Left renal pelvis (tissue), 4 donors: ENCODE results near the gene DLD. TPM values are rescaled to one million over a fixed set of nuclear protein-coding genes. Genes with fewer than 3 reads are reported as not detected.
"Not testable (repeated sequence)": the region's sequence is repeated elsewhere in the genome, so short reads cannot be mapped to it uniquely, and the experiment has no call there.

Experiments used
- DNase-seq, 4 donors: peaks; one replicate each; pipeline ENCODE4 v3.0.0-alpha.2; 2013; ENCODE audit warnings: low read depth in 4 of 4, low spot score in 3 of 4
- polyA plus RNA-seq, 4 donors: library from polyadenylated mRNA; unstranded; fragments of 120-200 nt; gene quantifications; one replicate each; pipeline ENCODE4 v1.2.1, GENCODE V29; 2013; ENCODE audit not compliant: insufficient read length in 4 of 4

Gene DLD
- polyA plus RNA-seq, 4 donors = 68.2 to 146 (median 118) TPM

DNA sequence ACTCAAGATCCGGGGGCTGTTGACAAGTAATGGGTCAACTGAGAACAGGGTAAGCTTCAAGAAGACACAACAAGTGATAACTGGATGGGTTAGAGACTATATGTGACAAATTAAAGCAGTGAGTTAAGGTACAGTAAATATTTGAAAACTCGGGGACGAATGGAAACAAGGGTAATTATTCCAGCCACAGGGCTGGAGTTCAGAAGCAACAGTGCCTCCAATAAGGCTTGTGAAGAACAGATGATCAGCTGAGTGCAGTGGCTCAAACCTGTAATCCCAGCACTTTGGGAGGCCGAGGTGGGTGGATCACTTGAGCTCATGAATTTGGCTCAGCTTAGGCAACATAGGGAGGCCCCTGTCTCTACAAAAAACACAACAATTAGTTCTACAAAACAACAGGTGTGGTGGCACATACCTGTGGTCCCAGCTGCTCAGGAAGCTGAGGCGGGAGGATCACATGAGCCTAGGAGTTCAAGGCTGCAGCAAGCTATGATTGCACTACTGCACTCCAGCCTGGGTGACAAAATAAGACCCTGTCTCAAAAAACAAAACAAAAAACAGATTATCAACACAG lies 20.5 kb upstream of the DLD start:
- DNase-seq = no peak

DNA sequence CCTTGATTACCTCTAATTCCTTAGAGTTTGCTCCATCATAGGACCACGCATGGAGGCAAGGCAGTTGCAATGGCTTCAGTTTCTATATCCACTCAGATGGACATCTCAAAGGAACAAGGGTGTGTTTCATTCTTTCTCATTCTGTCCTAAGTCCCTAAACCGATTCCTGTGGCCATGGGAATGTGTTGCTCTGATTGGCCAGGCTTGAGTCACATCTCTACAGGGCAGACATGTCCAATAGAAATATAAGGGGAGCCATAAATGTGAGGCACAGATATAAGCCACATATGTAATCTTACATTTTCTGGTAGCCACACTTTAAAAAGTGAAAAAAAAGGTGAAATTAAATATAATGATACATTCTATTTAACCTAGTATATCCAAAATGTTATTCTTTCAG lies 16.9 kb upstream of the DLD start:
- DNase-seq = no peak

DNA sequence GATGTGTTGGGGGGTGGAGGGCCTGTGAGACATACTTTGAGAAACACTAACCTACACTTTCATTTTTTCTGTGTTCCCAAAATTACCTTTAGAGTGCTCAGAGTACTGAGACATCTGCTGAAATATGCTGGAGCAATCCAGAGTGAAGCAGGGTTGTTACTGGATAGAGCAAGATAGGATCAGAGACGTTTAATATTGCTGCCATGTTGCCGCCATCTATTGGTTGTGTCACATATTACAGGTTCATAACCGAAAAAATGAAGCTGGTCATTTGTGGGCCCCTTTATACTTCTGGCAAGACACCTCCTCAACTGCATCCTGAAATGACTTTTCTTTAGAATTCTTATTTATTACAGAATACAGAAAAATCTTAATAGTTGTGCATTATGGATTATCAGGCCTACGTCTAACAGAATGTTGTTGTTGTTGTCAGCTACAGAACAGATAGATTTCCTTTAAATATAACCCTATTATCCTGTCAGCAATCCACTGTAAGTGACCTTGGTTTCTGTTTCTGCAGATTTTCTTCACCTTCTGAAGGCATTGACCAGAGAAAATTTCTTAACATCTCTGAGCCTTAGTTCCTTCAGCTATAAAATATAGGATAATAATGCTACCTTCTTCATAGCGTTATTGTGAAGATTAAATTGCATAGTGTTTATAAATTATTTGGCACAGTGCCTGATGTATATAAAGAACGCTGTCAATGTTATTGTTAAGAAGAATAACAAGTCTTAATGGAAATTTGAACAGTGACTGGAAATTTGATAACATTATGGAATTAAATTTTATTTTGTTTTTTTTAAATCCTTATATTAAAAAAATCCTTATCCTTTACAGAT lies 16.2 kb upstream of the DLD start:
- DNase-seq = peak in 2 of 4 donors; percentile 14 to 40

DNA sequence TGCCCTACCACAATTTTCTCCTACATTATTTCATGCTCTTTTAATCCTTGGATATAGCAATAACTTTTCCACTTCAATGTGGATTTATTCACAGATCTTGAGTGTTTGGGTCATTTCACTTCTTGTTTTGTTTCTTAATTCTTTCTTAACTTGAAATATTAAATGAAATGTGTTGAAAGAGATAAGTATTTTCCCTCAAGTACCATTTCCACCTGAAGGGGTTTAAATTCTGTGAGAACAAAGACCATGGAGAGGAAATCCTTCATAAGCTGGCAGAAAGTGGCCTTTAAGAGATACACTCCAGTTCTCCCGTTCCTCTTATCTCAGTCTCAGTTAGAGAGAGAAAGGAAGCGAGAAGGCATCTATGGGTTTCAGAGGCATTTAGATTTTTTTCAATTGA lies 14.1 kb upstream of the DLD start:
- no peak for DNase-seq

DNA sequence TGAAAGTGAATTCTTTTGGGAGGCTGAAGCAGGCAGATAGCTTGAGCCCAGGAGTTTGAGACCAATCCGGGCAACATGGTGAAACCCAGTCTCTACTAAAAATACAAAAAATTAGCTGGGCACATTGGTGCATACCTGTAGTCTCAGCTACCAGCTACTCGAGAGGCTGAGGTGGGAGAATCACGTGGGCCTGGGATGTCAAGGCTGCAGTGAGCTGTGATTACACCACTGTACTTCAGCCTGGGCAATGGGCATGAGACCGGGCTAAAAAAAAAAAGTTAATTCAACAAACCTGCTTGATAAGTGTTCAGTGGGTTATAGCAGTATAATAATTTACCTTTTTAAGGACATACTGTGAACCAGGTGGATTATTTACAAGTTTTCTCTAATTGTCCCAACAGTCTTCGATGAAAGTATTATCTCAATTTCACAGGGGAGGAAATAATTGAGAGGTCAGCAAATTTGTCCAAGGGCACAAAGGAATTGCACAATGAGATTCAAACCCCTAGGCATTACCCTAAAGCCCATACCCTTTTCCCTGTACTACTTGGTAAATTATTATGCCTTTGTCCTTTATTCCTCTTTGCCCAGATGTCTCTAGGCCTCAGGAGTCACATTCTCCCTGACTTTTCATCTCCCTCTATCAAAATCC lies 13.1 kb upstream of the DLD start:
- no peak for DNase-seq

DNA sequence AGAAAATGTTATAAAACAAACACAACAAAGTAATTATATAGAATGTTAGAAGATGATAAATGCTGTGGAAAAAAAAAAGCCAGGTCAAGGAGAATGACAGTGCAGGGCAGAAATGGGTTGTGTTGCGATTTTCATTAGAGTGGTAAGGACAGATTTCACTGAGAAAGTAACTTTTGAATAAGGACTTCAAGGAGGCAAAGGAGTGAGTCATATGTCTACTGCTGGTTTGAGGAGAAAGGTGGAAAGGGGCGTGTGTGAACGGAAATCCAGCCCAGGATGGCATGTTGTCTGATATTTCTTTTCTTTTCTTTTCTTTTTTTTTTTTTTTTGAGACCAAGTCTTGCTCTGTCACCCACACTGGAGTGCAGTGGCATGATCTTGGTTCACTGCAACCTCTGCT lies 12.3 kb upstream of the DLD start:
- DNase-seq = no peak

DNA sequence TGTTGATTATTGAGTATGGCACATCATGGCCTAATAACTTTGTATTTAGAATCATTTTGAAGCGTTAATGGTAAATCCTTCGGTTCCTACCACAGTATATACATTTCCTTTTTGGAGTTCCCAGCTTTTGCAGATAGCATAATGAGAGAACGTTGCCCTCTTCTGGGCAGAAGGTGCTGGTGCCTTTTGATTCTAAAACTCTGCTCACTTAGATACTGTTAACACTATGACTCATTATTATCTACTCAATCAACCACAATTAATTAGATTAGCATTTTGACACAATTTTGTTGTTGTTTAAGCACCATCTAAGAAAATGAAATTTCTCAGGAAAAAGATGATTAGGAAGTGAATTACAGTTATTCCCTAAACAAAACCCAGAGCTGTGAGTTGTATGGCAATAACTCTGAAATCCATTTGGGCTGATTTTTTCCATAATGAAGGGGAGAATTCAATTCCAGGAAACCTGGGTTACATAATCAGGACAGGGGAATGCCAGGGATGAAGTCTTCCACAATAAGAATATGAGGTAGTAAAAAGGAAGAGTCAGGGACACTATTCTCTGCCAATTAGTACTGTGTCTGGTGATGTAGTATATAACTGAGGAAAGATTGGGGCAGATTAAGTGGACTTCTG lies 11.5 kb upstream of the DLD start:
- DNase-seq = peak in 1 of 4 donors; percentile 11

DNA sequence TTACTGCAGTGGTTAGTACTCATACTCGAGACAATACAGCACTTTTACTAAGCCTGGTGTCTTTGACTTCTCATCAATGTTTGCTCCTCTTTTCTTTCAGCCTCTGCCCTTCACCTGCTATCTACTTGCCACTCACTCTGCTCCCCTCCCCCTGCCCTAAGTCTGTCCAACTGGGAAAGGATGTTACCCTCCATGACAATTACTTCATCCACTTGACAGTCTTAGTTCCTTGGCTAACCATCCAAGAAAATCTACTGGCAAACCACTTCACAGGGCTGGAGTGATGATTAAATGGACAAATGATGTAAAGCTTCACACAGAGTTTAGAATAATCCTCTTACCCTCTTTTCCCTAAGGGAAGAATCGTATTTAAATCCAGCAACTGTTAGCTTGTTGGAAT lies 8.2 kb upstream of the DLD start:
- DNase-seq = no peak

DNA sequence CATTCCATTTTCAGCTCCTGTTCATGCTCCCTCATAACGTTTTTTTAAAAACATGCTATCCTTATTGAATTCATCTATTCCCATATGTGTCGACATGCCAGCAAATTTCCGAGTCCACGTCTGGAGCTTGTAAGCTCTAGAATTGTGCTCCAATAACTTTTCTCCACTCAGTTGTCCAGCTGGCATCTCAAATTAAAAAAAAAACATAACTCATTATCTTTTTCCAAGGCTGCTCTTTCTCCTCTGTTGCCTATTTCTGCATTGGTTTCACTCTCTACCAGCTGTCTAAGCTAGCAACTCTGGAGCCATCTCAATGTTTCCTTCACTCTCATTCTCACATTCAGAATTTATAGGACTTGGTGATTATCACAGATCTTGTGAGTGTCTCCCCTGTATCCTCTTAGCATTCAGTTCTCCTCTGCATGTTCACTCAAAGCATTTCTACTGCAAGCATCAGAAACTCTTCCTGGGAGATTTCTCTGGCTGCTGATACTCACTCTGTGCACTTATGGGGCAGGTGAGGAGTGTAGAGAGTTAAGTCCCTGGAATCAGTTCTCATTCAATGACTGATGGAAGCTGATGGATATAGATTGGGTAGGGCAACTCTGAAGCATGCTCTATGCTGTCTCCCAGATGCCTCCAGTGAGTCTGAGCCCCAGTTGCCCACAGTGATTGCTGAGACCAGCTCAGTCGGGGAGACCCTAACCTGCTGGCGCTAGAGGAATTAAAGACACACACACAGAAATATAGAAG lies 6.7 kb upstream of the DLD start:
- DNase-seq = no peak

DNA sequence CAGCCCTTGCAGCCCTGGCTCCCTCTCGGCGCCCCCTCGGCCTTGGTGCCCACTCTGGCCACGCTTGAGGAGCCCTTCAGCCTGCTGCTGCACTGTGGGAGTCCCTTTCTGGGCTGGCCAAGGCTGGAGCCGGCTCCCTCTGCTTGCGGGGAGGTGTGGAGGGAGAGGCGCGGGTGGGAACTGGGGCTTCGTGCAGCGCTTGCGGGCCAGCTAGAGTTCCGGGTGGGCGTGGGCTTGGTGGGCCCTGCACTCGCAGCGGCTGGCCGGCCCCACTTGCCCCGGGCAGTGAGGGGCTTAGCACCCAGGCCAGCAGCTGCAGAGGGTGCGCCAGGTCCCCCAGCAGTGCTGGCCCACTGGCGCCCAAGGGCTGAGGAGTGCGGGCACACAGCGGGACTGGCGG lies 3.2 kb upstream of the DLD start:
- not testable (repeated sequence) for DNase-seq

DNA sequence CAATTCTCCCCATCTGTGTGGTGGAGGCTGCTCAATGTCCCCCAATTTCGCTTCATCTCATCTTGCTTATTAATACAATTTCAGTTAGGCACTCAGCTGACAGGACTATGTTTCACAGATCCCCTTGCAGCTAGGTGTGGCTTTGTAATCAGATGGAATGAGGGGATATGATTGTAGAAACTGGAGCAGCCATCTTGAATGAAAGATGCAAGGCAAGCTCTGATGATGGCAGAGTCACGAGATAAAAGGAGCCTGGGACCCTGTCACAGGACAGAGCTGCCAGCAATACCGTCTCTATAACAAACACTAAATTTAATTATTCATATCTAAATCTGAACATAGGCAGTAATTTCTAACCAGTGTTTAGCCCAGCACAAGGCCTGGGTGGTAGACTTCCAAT lies 991 bp upstream of the DLD start:
- DNase-seq = no peak

DNA sequence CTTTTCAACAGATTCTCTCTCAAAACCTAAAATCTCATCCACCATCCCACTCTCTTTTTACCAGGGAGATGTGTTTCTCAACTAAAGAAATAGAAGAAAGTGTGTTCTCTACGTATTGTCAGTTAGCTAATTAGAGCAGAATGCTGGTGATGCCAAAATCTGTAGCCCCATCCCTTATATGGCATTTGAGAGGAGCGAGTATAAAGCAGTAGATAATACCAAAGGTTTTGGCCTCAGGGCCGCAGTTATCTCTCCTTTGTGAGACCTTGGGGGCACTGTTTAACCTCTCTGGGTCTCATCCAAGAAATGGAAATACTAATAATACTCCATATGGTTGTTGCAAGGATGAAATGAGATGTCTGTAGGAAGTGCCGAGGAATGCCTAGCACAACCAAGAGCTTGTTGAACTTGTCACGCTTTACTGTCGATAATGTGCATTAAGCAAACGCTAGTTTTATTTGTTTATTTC lies 456 bp upstream of the DLD start:
- DNase-seq = peak in 1 of 4 donors; percentile 16

DNA sequence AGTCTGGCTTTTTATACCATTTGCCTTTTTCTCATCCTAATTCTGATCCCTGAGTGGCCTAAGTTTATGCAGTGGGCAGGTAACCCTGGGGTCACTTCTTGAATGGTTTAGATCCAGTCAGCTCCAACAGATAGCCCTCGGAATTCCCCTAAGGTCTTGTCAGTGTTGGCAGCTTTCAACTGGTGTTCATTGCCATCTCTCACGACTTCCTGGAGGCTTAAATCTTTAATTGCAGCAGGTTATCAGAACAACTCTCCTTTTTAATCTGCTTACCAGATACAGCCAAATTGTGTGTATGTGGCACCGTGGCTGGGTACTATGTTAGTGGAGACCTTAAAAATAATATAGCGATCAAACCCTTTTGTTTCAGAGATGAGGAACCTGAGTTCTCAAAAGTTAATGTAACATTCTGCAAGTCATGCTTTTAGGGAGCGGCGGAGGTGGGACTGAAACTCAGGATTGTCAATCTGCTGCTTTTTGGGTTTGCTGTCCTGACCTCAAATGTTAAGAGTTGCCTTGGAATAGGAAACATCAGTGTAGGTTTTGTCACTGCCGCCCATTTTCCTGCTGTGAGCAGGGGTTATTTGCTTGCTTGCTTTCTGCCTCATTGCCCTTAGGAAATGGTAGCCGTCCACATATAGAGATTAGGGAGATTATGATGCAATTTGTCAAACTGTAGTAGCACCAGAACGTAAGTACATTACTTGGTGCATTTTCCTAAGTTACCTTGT lies 818 bp downstream of the DLD start:
- DNase-seq = no peak

DNA sequence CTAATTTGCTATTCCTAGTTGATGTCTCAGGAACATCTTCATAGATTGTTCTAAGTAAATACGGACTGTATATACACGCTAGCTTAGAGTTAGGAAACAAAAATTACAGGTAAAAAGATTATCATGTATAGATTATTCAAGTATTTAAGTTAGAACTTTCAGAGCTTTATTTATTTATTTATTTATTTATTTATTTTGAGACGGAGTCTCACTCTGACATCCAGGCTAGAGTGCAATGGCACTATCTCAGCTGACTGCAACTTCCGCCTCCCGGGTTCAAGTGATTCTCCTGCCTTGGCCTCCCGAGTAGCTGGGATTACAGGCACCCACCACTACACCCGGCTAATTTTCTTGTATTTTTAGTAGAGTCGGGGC lies 1.4 kb downstream of the DLD start:
- not testable (repeated sequence) for DNase-seq

DNA sequence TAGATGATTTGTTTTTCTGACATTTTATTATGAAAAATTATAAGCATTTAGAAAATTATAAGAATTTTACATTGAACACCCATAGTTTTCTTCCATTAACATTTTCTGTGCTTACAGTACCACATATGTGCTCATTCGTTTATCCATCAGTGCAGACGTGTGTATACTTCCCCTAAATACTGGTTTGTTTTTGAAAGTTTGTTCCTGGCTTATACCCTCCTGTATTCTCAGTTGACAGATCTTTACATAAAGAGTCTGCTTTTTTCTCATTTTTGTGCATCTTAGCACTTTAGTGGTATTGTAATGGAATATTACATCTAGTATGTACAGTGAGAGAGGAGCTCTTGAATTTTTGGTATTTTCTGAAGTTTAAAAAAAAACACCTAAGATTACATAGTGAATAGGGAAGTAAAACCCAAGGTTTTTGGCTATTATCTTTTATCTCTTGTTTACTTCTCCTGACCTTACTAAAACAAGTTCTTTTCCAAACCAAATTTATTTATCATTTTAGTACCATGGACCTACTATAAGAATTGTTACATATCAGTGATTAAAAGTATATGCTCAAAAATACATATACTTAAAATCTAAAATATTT lies 8.1 kb downstream of the DLD start:
- no peak for DNase-seq

DNA sequence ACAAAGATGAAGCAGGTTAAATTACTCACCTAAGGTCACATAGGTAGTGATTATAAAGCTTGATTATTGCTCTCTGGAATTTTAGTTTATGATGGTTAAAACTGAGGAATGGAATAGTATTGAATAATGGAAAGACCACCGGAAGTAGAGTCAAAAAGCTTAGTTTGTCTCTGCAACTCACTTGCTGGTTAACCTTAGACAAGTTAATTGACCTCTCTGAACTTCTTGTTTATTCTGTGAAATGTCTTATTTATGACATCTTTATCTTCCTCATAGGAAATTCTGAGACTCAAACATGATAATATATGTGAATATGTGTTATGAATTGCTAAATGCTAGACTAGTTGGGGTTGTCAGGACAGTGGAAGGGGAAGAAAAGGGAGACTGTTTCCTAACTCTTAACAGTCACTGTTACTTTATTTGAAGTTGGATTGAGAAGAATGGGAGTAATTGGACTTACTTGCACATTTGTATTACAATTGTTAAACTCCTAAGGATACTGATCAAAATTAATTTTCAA lies 9.6 kb downstream of the DLD start:
- DNase-seq = no peak

DNA sequence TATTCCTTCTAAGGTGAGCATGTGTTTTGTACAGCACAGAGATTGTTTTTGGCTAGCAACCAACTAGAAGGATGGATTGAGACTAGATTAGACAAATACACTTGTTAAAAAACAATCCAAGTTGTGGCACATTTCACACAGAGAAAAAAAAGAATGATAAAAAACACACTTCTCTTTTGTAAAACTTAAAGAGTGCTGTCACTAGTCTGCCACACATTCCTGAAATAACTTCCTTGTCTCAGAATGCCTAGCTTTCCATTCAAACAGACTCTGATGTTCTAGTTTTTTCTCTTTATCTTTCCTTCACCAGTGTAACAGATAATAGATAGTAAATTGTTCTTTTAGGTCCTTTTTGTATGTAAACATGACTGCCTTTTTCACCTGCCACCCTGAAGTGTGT lies 11.4 kb downstream of the DLD start:
- DNase-seq = no peak

DNA sequence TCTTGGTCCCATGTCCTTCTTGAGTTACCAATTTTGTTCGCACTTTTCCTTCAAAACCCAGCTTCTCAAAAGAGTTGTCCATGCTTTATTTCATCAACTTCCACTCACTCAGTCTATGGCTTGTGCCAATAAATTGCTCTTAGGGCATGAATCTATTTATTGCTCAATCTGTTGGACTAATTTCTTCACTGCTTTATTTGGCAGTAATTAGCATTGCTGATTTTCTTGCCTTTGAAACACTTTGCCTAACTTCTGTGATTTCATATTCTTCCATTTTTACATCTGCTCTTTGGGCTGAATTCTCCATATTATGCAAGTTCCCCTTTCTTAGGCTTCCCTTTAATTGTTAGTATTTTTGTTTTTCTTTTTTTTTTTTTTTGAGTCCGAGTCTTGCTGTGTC lies 16.8 kb downstream of the DLD start:
- DNase-seq = no peak

DNA sequence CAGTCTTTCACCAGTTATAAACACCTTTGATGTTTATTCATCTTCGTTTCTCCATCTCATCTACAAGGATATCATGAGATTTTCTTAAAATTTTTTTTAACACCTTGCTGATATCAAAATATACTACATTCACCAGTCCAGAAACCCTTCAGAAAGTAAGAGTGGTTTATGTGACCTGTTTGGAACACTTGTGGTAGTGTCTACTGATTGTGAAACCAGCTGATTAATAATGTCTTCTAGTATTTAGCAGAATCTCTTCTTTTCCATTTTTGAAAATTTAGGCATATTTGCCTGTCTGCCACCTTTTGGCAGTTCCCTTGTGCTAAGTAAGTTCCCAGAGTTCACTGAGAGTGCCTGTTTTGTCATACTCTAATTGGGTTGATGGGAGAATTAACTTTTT lies 18.5 kb downstream of the DLD start:
- DNase-seq = no peak
